HepG2 (cell line): Measurements from ENCODE around the gene GADD45GIP1. TPM values are rescaled to one million over a fixed set of nuclear protein-coding genes. Genes with fewer than 3 reads are reported as not detected.

Source experiments
- ERF ChIP-seq: IDR thresholded peaks from 2 replicates; pipeline ENCODE4 v1.6.1; 2018; ENCODE audit warnings: missing biosample characterization, missing genetic modification reagents
- LCORL ChIP-seq, 2 experiments: fragments of 450-650 bp in 1 of 2; sonication (generic) in 1 of 2; formaldehyde crosslinking in 1 of 2; IDR thresholded peaks; 2 replicates each; pipeline versions ENCODE4 v1.5.0 to v1.6.1; 2017 to 2020; ENCODE audit warnings: antibody characterized with exemption in 1 of 2, missing genetic modification reagents in 1 of 2
- MEIS1 ChIP-seq: sonication (generic); formaldehyde crosslinking; IDR thresholded peaks from 2 replicates; pipeline ENCODE4 v1.9.0; 2021; ENCODE audit warnings: mild to moderate bottlenecking, missing genetic modification reagents, moderate library complexity, borderline replicate concordance
- NR3C1 ChIP-seq: sonication (generic); formaldehyde crosslinking; IDR thresholded peaks from 2 replicates; pipeline ENCODE4 v1.4.0; 2020; ENCODE audit warnings: missing genetic modification reagents
- PHF5A ChIP-seq: IDR thresholded peaks from one replicate; pipeline ENCODE4 v1.6.1; 2018; ENCODE audit warnings: low read depth, missing genetic modification reagents; ENCODE audit not compliant: unreplicated experiment
- PHF8 ChIP-seq: sonication (generic); formaldehyde crosslinking; IDR thresholded peaks from 2 replicates; pipeline ENCODE4 v1.5.0; 2020; ENCODE audit warnings: missing genetic modification reagents
- SMYD3 ChIP-seq: sonication (generic); formaldehyde crosslinking; IDR thresholded peaks from 2 replicates; pipeline ENCODE4 v1.8.1; 2023; ENCODE audit warnings: mild to moderate bottlenecking, missing genetic modification reagents
- SP140L ChIP-seq: sonication (generic); formaldehyde crosslinking; IDR thresholded peaks from 2 replicates; pipeline ENCODE4 v1.4.0; 2020; ENCODE audit warnings: missing genetic modification reagents, borderline replicate concordance
- TCF12 ChIP-seq, 2 experiments: fragments of 450-650 bp in 1 of 2; sonication (generic) in 1 of 2; formaldehyde crosslinking in 1 of 2; IDR thresholded peaks; 2 replicates each; pipeline versions ENCODE4 v1.6.1 to v1.8.0; 2017 to 2022; ENCODE audit warnings: antibody characterized with exemption in 1 of 2, mild to moderate bottlenecking in 1 of 2, missing genetic modification reagents in 1 of 2, moderate library complexity in 1 of 2
- THAP11 ChIP-seq: IDR thresholded peaks from 2 replicates; pipeline ENCODE4 v1.6.1; 2016; ENCODE audit warnings: missing biosample characterization, missing genetic modification reagents
- WIZ ChIP-seq: sonication (generic); formaldehyde crosslinking; IDR thresholded peaks from 2 replicates; pipeline ENCODE4 v1.5.1; 2020; ENCODE audit warnings: mild to moderate bottlenecking, missing genetic modification reagents
- ZC3H13 ChIP-seq: sonication (generic); formaldehyde crosslinking; IDR thresholded peaks from 2 replicates; pipeline ENCODE4 v1.8.1; 2023; ENCODE audit warnings: mild to moderate bottlenecking, missing genetic modification reagents, moderate library complexity
- ZFP37 ChIP-seq: sonication (generic); formaldehyde crosslinking; IDR thresholded peaks from 2 replicates; pipeline ENCODE4 v1.4.0; 2020; ENCODE audit warnings: missing genetic modification reagents, borderline replicate concordance
- ZKSCAN5 ChIP-seq: sonication (generic); formaldehyde crosslinking; IDR thresholded peaks from 2 replicates; pipeline ENCODE4 v1.5.1; 2020; ENCODE audit warnings: mild to moderate bottlenecking, missing genetic modification reagents
- ZNF20 ChIP-seq: sonication (generic); formaldehyde crosslinking; IDR thresholded peaks from 2 replicates; pipeline ENCODE4 v1.4.0; 2020; ENCODE audit warnings: mild to moderate bottlenecking, moderate library complexity, missing genetic modification reagents
- ZNF235 ChIP-seq: sonication (generic); formaldehyde crosslinking; IDR thresholded peaks from 2 replicates; pipeline ENCODE4 v1.8.1; 2023; ENCODE audit warnings: mild to moderate bottlenecking, missing genetic modification reagents, borderline replicate concordance
- ZNF44 ChIP-seq: sonication (generic); formaldehyde crosslinking; IDR thresholded peaks from 2 replicates; pipeline ENCODE4 v1.5.1; 2020; ENCODE audit warnings: mild to moderate bottlenecking, missing genetic modification reagents
- ZNF549 ChIP-seq: sonication (generic); formaldehyde crosslinking; IDR thresholded peaks from 2 replicates; pipeline ENCODE4 v1.5.0; 2020; ENCODE audit warnings: missing genetic modification reagents
- ZNF557 ChIP-seq: sonication (generic); formaldehyde crosslinking; IDR thresholded peaks from 2 replicates; pipeline ENCODE4 v1.4.0; 2020; ENCODE audit warnings: missing genetic modification reagents
- ZNF674 ChIP-seq: sonication (generic); formaldehyde crosslinking; IDR thresholded peaks from 2 replicates; pipeline ENCODE4 v1.5.0; 2020; ENCODE audit warnings: low read depth, mild to moderate bottlenecking, missing genetic modification reagents
- ZNF7 ChIP-seq: IDR thresholded peaks from 2 replicates; pipeline ENCODE4 v1.6.1; 2016; ENCODE audit warnings: missing biosample characterization, missing genetic modification reagents
- ZNF75D ChIP-seq: sonication (generic); formaldehyde crosslinking; IDR thresholded peaks from 2 replicates; pipeline ENCODE4 v1.8.1; 2023; ENCODE audit warnings: missing genetic modification reagents, mild to moderate bottlenecking, borderline replicate concordance
- ZNF788 ChIP-seq: sonication (generic); formaldehyde crosslinking; IDR thresholded peaks from 2 replicates; pipeline ENCODE4 v1.5.0; 2020; ENCODE audit warnings: mild to moderate bottlenecking, missing genetic modification reagents, borderline replicate concordance
- ZNF816 ChIP-seq: sonication (generic); formaldehyde crosslinking; IDR thresholded peaks from 2 replicates; pipeline ENCODE4 v1.8.0; 2022; ENCODE audit warnings: missing genetic modification reagents, mild to moderate bottlenecking, borderline replicate concordance
- ZSCAN31 ChIP-seq: sonication (generic); formaldehyde crosslinking; IDR thresholded peaks from 2 replicates; pipeline ENCODE4 v1.5.0; 2020; ENCODE audit warnings: low read depth, mild to moderate bottlenecking, missing genetic modification reagents
- polyA plus RNA-seq, 8 experiments: library from polyadenylated mRNA; depleted of rRNA in 3 of 8; stranded (reverse) in 7 of 8; unstranded in 1 of 8; fragments of >200 nt; fragmentation: Illumina TruSeq in 4 of 8; extraction: Trizol in 4 of 8; gene quantifications; 2 replicates each; pipeline versions ENCODE4 v1.2.1 to v1.2.3, GENCODE V29; 2011 to 2016; ENCODE audit warnings: low read depth in 4 of 8, missing spikeins in 1 of 8, mixed read lengths in 1 of 8; ENCODE audit not compliant: insufficient read depth in 1 of 8
- total RNA-seq, 5 experiments: library from RNA; depleted of rRNA; stranded (reverse); fragments of >200 nt; fragmentation: Illumina TruSeq; extraction: Trizol; gene quantifications; 2 replicates each; pipeline ENCODE4 v1.2.3, GENCODE V29; 2016; ENCODE audit warnings: low read depth in 1 of 5
- TF ChIP-seq, protein P1 (sequence below): sonication (generic); formaldehyde crosslinking; IDR thresholded peaks from 2 replicates; pipeline ENCODE4 v1.4.0; 2020; ENCODE audit warnings: missing genetic modification reagents, borderline replicate concordance
- TF ChIP-seq, protein P2 (sequence below): sonication (generic); formaldehyde crosslinking; IDR thresholded peaks from 2 replicates; pipeline ENCODE4 v1.4.0; 2020; ENCODE audit warnings: mild to moderate bottlenecking, missing genetic modification reagents
- TF ChIP-seq, protein P3 (sequence below): sonication (generic); formaldehyde crosslinking; IDR thresholded peaks from 2 replicates; pipeline ENCODE4 v1.4.0; 2020; ENCODE audit warnings: mild to moderate bottlenecking, missing genetic modification reagents

The GADD45GIP1 gene
- total and polyA plus RNA-seq, 2 of the 13 experiments (the other 11 are each of a cell fraction or from before 2014, with no cell fraction given), result 24.6 to 30.7 TPM

DNA sequence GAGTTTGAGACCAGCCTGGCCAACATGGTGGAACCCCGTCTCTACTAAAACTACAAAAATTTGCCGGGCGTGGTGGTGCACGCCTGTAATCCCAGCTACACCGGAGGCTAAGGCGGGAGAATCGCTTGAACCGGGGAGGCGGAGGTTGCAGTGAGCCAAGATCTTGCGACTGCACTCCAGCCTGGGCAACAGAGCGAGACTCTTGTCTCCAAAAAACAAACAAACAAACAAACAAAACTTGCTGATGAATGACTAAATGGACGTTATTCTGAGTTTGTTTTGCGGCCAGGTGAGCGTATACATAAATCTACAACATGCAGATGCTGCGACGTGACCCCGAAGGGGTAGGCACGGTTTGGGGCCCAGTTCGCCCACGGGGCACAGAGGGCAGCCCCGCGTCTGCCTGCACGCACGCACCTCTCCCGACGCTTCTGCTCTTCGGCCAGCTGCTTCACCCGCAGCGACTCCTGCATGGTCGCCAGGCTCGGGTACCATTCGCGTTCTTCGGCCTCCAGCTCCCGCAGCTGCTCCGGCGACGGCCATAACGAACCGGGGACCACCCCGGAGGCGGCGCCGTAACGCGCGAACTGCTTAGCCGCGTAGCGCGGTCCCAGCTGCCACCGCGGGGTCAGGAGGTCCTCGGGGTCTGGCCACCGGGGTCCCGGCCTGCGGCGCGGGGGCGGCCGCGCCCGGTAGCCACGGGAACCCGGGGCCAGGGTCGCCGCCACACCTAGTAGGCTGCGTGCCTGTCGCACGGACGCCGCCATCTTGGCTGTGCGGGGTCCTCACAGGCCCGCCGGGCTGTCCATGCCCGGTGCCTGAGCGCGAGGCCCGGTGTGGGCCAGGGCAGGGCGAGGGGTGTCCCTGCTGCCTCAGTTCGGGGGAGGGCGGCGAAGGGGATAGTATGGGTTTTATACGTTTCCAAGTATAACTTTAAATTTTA lies at the start of gene GADD45GIP1 (continued):
- TF ChIP-seq, protein P1, sequence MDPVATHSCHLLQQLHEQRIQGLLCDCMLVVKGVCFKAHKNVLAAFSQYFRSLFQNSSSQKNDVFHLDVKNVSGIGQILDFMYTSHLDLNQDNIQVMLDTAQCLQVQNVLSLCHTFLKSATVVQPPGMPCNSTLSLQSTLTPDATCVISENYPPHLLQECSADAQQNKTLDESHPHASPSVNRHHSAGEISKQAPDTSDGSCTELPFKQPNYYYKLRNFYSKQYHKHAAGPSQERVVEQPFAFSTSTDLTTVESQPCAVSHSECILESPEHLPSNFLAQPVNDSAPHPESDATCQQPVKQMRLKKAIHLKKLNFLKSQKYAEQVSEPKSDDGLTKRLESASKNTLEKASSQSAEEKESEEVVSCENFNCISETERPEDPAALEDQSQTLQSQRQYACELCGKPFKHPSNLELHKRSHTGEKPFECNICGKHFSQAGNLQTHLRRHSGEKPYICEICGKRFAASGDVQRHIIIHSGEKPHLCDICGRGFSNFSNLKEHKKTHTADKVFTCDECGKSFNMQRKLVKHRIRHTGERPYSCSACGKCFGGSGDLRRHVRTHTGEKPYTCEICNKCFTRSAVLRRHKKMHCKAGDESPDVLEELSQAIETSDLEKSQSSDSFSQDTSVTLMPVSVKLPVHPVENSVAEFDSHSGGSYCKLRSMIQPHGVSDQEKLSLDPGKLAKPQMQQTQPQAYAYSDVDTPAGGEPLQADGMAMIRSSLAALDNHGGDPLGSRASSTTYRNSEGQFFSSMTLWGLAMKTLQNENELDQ, result no peak
- TF ChIP-seq SP140L (CRISPR knock-in tag), result 0 out of 2 replicates have a peak, but pooled peaks have one; percentile 78
- no peak for TF ChIP-seq ZNF816 (CRISPR knock-in tag)
- TF ChIP-seq ZNF549 (CRISPR knock-in tag), result no peak
- TF ChIP-seq ZNF7, result no peak
- peak; percentile 54; the same call in 1 of the 2 replicates for TF ChIP-seq ZNF44 (CRISPR knock-in tag)
- peak; percentile 87 for TF ChIP-seq PHF8
- TF ChIP-seq WIZ (CRISPR knock-in tag), result no peak
- TF ChIP-seq ZNF75D, result no peak
- TF ChIP-seq, protein P2, sequence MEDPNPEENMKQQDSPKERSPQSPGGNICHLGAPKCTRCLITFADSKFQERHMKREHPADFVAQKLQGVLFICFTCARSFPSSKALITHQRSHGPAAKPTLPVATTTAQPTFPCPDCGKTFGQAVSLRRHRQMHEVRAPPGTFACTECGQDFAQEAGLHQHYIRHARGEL (CRISPR knock-in tag), result no peak
- TF ChIP-seq, protein P3, sequence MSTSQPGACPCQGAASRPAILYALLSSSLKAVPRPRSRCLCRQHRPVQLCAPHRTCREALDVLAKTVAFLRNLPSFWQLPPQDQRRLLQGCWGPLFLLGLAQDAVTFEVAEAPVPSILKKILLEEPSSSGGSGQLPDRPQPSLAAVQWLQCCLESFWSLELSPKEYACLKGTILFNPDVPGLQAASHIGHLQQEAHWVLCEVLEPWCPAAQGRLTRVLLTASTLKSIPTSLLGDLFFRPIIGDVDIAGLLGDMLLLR (CRISPR knock-in tag), result peak; percentile 75
- TF ChIP-seq SMYD3 (CRISPR knock-in tag), result no peak
- TF ChIP-seq ZFP37 (CRISPR knock-in tag), result no peak
- TF ChIP-seq THAP11 (CRISPR knock-in tag), result peak; percentile 80
- no peak for TF ChIP-seq ERF
- no peak for TF ChIP-seq LCORL (IDR thresholded peaks at IDR 0.05)
- TF ChIP-seq LCORL (CRISPR knock-in tag; IDR thresholded peaks at IDR 0.05), result peak; percentile 12; the same call in 1 of the 2 replicates
- TF ChIP-seq ZC3H13 (CRISPR knock-in tag), result no peak; the same call in 1 of the 2 replicates
- TF ChIP-seq ZKSCAN5 (CRISPR knock-in tag), result no peak
- no peak for TF ChIP-seq ZNF20 (CRISPR knock-in tag)
- peak; percentile 82; the same call in 1 of the 2 replicates for TF ChIP-seq ZNF235 (CRISPR knock-in tag)
- TF ChIP-seq NR3C1 (CRISPR knock-in tag), result no peak
- TF ChIP-seq MEIS1 (CRISPR knock-in tag), result no peak
- TF ChIP-seq ZNF674, result no peak
- no peak for TF ChIP-seq TCF12 (IDR thresholded peaks at IDR 0.05)
- no peak for TF ChIP-seq TCF12 (CRISPR knock-in tag; IDR thresholded peaks at IDR 0.05)
- TF ChIP-seq ZNF557 (CRISPR knock-in tag), result no peak
- TF ChIP-seq ZSCAN31 (CRISPR knock-in tag), result 0 out of 2 replicates have a peak, but pooled peaks have one; percentile 48
- no peak for TF ChIP-seq PHF5A
- 0 out of 2 replicates have a peak, but pooled peaks have one; percentile 36 for TF ChIP-seq ZNF788 (CRISPR knock-in tag)
